Endothelial cell of umbilical vein (primary cell): ENCODE results near the gene APBA2. TPM values are rescaled to one million over a fixed set of nuclear protein-coding genes. Genes with fewer than 3 reads are reported as not detected.

Experiments
- BruUV-seq: library from RNA; stranded (reverse); fragments of 400-500 nt; replicated peaks from 2 replicates; lab custom pipeline; 2021; lab: Mats Ljungman, UMichigan
- CTCF ChIA-PET: fragments of 300-600, 350-600 bp; sonication (Branson Sonifier 250); formaldehyde crosslinking; loops from one replicate; lab custom pipeline; 2021; ENCODE audit warnings: antibody characterized with exemption, inconsistent platforms; lab: Charles Lee
- POLR2A ChIA-PET: fragments of 300-600, 350-600 bp; sonication (Branson Sonifier 250); formaldehyde crosslinking; loops from one replicate; lab custom pipeline; 2021; ENCODE audit warnings: antibody characterized with exemption, inconsistent platforms; lab: Charles Lee
- DNase-seq: peaks from one replicate; pipeline ENCODE4 v3.0.0-alpha.2; 2011; ENCODE audit warnings: low read depth, low spot score
- FAIRE-seq: peaks from 2 replicates; lab custom pipeline; 2011; peaks lifted over from hg19 to GRCh38; lab: Jason Lieb, UNC
- H2AFZ ChIP-seq: 2 replicates; pipeline ENCODE4 v1.6.0; 2012; ENCODE audit warnings: low read depth, low read length, control low read depth, inconsistent platforms
- H3K27ac ChIP-seq: 2 replicates; pipeline ENCODE4 v1.5.1; 2011; ENCODE audit warnings: low read depth, mild to moderate bottlenecking, control low read depth, low read length, moderate library complexity; ENCODE audit not compliant: insufficient read depth
- H3K27me3 ChIP-seq, 2 experiments: 2 replicates each; pipeline versions ENCODE4 v1.6.0 to v1.6.1; 2011; ENCODE audit warnings: low read length in 2 of 2, mixed read lengths in 1 of 2; ENCODE audit not compliant: control insufficient read depth in 2 of 2, insufficient read depth in 2 of 2
- H3K36me3 ChIP-seq, 2 experiments: 2 replicates in 1 of 2; 3 replicates in 1 of 2; pipeline ENCODE4 v1.5.1; 2011; ENCODE audit warnings: low read length in 2 of 2, mild to moderate bottlenecking in 1 of 2, moderate library complexity in 1 of 2; ENCODE audit not compliant: control insufficient read depth in 2 of 2, insufficient read depth in 2 of 2; ENCODE audit errors: extremely low read depth in 1 of 2
- H3K4me1 ChIP-seq: 3 replicates; pipeline ENCODE4 v1.5.1; 2011; ENCODE audit warnings: mild to moderate bottlenecking, low read length; ENCODE audit not compliant: control insufficient read depth, insufficient read depth; ENCODE audit errors: extremely low read depth
- H3K4me2 ChIP-seq: 2 replicates; pipeline ENCODE4 v1.6.1; 2011; ENCODE audit warnings: low read length, control low read depth, mixed read lengths; ENCODE audit not compliant: insufficient read depth
- H3K4me3 ChIP-seq, 3 experiments: fragments of 200-600 bp in 1 of 3; sonication (generic), shearing (Covaris generic) in 1 of 3; replicated peaks in 1 of 3; 2 replicates each; pipeline ENCODE4 v1.5.1; 2011 to 2016; ENCODE audit warnings: control low read depth in 3 of 3, low read length in 3 of 3, mild to moderate bottlenecking in 2 of 3, inconsistent platforms in 1 of 3, low read depth in 1 of 3, moderate library complexity in 1 of 3; ENCODE audit not compliant: insufficient read depth in 1 of 3
- H3K79me2 ChIP-seq: 2 replicates; pipeline ENCODE4 v1.6.0; 2012; ENCODE audit warnings: low read length, inconsistent platforms; ENCODE audit not compliant: control insufficient read depth, insufficient read depth
- H3K9ac ChIP-seq: replicated peaks from 2 replicates; pipeline ENCODE3; 2011; ENCODE audit warnings: low read length, control low read depth; ENCODE audit not compliant: insufficient read depth; ENCODE audit errors: extremely low read depth
- H3K9me1 ChIP-seq: replicated peaks from 3 replicates; pipeline ENCODE4 v1.6.0; 2011; ENCODE audit warnings: mild to moderate bottlenecking, low read length; ENCODE audit not compliant: control insufficient read depth, insufficient read depth; ENCODE audit errors: extremely low read depth
- H3K9me3 ChIP-seq: replicated peaks from 2 replicates; pipeline ENCODE4 v1.5.1; 2012; ENCODE audit warnings: low read length, inconsistent platforms; ENCODE audit not compliant: control insufficient read depth, insufficient read depth
- H4K20me1 ChIP-seq: replicated peaks from 2 replicates; pipeline ENCODE3; 2011; ENCODE audit warnings: mild to moderate bottlenecking, low read length; ENCODE audit not compliant: control insufficient read depth, insufficient read depth; ENCODE audit errors: extremely low read depth
- EZH2 ChIP-seq: IDR thresholded peaks from 2 replicates; pipeline ENCODE4 v1.6.1; 2012; ENCODE audit warnings: borderline replicate concordance, low read depth, mild to moderate bottlenecking, moderate library complexity, low read length, inconsistent platforms; ENCODE audit not compliant: severe bottlenecking
- JUN ChIP-seq: IDR thresholded peaks from 2 replicates; pipeline ENCODE4 v1.6.1; 2011; ENCODE audit warnings: borderline replicate concordance, low read depth; ENCODE audit not compliant: insufficient read length, insufficient read depth
- MYC ChIP-seq: IDR thresholded peaks from one replicate; pipeline ENCODE4 v1.6.1; 2011; ENCODE audit warnings: mild to moderate bottlenecking, low read depth, low read length
- POLR2A ChIP-seq: IDR thresholded peaks from 2 replicates; pipeline ENCODE4 v1.6.1; 2012; ENCODE audit warnings: low read depth, mild to moderate bottlenecking, control low read depth, low read length
- POLR2AphosphoS5 ChIP-seq: IDR thresholded peaks from 2 replicates; pipeline ENCODE4 v1.6.1; 2012; ENCODE audit warnings: low read depth, mild to moderate bottlenecking, control low read depth, low read length, moderate library complexity; ENCODE audit not compliant: insufficient read depth
- dilution Hi-C: fragments of 300-500 bp; cut with MboI; formaldehyde crosslinking; loops from one replicate; pipeline ENCODE4 v1.15.0; 2019; ENCODE audit warnings: low sequenced_read_pairs; ENCODE audit not compliant: extremely low pct_ligation_motif_present
- intact Hi-C: fragments of 100-400 bp; cut with micrococcal nuclease; formaldehyde crosslinking; loops from one replicate; pipeline ENCODE4 v1.10.0; 2022
- polyA plus RNA-seq, 4 experiments: library from polyadenylated mRNA; depleted of rRNA in 3 of 4; stranded (reverse) in 3 of 4; unstranded in 1 of 4; fragments of >200 nt; gene quantifications; 2 replicates each; pipeline versions ENCODE4 v1.2.1 to v1.2.3, GENCODE V29; 2011 to 2012; ENCODE audit warnings: missing spikeins in 1 of 4
- total RNA-seq: library from RNA; stranded (reverse); gene quantifications from 2 replicates; pipeline ENCODE4 v1.2.3, GENCODE V29; 2021

APBA2 gene
- total and polyA plus RNA-seq, 2 donors (not counting 3 experiments of a cell fraction or from before 2014, with no cell fraction given) = 5.7 to 11.1 TPM

DNA sequence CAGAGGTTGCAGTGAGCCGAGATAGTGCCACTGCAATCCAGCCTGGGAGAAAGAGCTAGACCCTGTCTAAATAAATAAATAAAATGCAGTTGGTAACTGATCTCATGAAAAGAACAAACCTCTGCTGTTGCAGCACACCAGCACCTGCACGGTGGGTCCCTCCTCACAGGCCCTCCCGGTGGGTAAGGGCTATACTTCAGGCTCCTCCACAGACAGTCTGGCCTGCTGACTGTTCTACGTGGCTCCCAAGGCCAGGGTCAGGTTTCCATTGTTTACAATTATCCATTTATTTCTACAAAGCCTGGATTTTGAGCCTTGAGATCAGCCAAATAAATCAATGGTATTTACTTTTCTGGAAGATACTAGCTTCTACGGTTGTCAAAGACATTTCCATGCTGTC lies 5.1 kb upstream of the APBA2 start:
- BruUV-seq = no TSS peak
- no peaks in the 10 kb centered on the region for H3K79me2 ChIP-seq
- H3K27ac ChIP-seq = no peak overlapping the region
- H3K4me2 ChIP-seq = no peak overlapping the region
- POLR2A ChIA-PET = no interaction called here
- no peaks in the 10 kb centered on the region for H3K9me3 ChIP-seq
- no peak overlapping the region for H2AFZ ChIP-seq
- no peak overlapping the region for H3K4me3 ChIP-seq
- intact Hi-C loops = loop anchor here (5.0 kb wide), 2 partner anchors 97 to 222 kb away; no protein-coding TSS in a partner anchor
- H3K27me3 ChIP-seq = peaks cover 0 to 2% of the 10 kb centered on the region in 2 experiments
- dilution Hi-C loops = no loop called here
- CTCF ChIA-PET = interaction anchor here (0.9 kb wide), 1 partner anchor 94 kb away, joined by 4 read pairs; no protein-coding TSS in a partner anchor
- H3K9me1 ChIP-seq = no peaks in the 10 kb centered on the region
- H4K20me1 ChIP-seq = no peaks in the 10 kb centered on the region
- no peak for DNase-seq
- no peaks in the 10 kb centered on the region for H3K36me3 ChIP-seq
- FAIRE-seq = no peak
- TF ChIP-seq MYC = no peak
- H3K9ac ChIP-seq = no peak overlapping the region
- no peaks in the 10 kb centered on the region for H3K4me1 ChIP-seq

DNA sequence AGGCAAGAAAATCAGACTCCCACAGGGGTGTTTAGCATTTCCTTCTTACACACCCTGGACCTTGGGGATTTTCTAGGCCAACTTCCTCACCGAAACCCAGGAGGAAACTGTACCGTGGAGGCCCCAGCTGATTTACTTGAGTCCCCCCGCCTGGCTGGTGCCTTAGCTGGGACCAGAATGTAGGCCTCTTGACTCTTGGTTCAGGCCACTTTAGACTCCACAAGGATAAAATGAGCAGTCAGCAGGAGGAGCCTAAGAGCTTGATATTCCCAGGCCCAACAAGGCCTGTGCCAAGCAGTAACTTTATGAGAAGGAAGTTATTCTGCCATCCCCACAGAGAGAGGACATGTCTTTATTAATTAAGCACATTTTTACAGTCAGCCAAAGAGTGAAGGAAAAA lies 4.6 kb upstream of the APBA2 start:
- Histone ChIP-seq H3K9ac (no peak overlapping the region), H3K9me1 (no peaks in the 10 kb centered on the region), H3K4me1 (no peaks in the 10 kb centered on the region), H3K36me3 (no peaks in the 10 kb centered on the region), H3K27ac (no peak overlapping the region), H3K9me3 (no peaks in the 10 kb centered on the region), H3K4me3 (no peak overlapping the region), H3K27me3 (peaks cover 0 to 2% of the 10 kb centered on the region in 2 experiments), H3K4me2 (no peak overlapping the region), H4K20me1 (no peaks in the 10 kb centered on the region), H2AFZ (no peak overlapping the region), H3K79me2 (no peaks in the 10 kb centered on the region)
- no peak for DNase-seq
- FAIRE-seq = no peak
- BruUV-seq = no TSS peak
- intact Hi-C loops = loop anchor here (5.0 kb wide), 2 partner anchors 96 to 221 kb away; no protein-coding TSS in a partner anchor
- ChIA-PET POLR2A (no interaction called here), CTCF (interaction anchor here (0.9 kb wide), 1 partner anchor 93 kb away, joined by 4 read pairs; no protein-coding TSS in a partner anchor)
- TF ChIP-seq EZH2 (no peak), JUN (no peak), POLR2AphosphoS5 (no peak), POLR2A (no peak)
- dilution Hi-C loops = no loop called here
